Measurements from ENCODE around the gene HEYL.

HEYL gene

GRCh38 chr1:39683591-39684312 lies 44.3 kb upstream of the HEYL start:
- DNase-seq (ENCODE audit: low spot score), result no peak
- TF ChIP-seq, protein P1, sequence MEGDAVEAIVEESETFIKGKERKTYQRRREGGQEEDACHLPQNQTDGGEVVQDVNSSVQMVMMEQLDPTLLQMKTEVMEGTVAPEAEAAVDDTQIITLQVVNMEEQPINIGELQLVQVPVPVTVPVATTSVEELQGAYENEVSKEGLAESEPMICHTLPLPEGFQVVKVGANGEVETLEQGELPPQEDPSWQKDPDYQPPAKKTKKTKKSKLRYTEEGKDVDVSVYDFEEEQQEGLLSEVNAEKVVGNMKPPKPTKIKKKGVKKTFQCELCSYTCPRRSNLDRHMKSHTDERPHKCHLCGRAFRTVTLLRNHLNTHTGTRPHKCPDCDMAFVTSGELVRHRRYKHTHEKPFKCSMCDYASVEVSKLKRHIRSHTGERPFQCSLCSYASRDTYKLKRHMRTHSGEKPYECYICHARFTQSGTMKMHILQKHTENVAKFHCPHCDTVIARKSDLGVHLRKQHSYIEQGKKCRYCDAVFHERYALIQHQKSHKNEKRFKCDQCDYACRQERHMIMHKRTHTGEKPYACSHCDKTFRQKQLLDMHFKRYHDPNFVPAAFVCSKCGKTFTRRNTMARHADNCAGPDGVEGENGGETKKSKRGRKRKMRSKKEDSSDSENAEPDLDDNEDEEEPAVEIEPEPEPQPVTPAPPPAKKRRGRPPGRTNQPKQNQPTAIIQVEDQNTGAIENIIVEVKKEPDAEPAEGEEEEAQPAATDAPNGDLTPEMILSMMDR (IDR thresholded peaks at IDR 0.05; ENCODE audit: extremely low read depth, insufficient read depth, missing control alignments), result no peak
- in situ Hi-C loops (cut with MboI; ENCODE audit: low pct_unique_long_range_greater_than_20kb, low sequenced_read_pairs, unreplicated experiment), result no loop called here

DNA sequence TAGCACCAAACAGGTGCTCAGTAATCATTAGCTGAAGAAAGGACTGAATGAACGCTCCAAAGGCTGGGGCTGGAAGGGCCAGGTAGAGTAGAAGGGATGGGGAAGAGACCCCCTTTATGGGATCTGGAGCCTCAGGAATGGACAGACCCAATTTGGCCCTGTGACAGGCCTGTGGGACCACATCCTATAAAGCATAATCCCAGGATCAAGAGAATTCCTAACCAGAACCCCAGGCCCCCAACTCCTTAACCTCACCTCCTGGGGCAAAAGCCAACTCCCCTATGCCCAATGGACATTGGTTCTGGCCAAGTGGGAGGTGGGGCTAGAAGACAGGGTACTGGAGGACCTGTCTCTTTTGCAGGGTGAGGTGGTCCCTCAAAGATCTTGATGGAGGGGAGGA lies 42.6 kb upstream of the HEYL start:
- no peak for DNase-seq (ENCODE audit: low spot score)
- TF ChIP-seq, protein P1 (IDR thresholded peaks at IDR 0.05; ENCODE audit: extremely low read depth, insufficient read depth, missing control alignments), result no peak
- in situ Hi-C loops (cut with MboI; ENCODE audit: low pct_unique_long_range_greater_than_20kb, low sequenced_read_pairs, unreplicated experiment), result no loop called here

GRCh38 chr1:39681294-39681693 lies 41.9 kb upstream of the HEYL start:
- in situ Hi-C loops (cut with MboI; ENCODE audit: low pct_unique_long_range_greater_than_20kb, low sequenced_read_pairs, unreplicated experiment), result no loop called here

DNA sequence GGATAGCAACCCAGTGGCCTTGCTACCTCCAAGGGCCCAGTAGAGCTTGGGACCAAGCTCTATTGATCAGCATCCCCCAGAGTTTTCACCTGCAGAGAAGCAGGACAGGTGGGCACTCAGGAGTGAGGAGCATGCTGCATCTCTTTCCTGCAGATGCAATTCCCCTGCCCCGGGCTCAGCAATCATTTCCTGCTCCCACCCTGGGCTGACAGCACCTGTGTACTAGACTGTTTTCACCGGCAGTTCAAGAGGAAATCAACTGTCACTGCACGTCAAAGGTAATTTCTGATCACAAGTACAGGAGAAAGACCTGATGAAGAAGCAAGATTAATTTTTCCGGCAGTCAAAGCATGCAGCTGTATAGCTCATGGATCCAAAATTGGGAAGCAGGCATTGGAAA lies 41.3 kb upstream of the HEYL start:
- no peak for DNase-seq (ENCODE audit: low spot score)
- TF ChIP-seq, protein P1 (IDR thresholded peaks at IDR 0.05; ENCODE audit: extremely low read depth, insufficient read depth, missing control alignments), result no peak
- in situ Hi-C loops (cut with MboI; ENCODE audit: low pct_unique_long_range_greater_than_20kb, low sequenced_read_pairs, unreplicated experiment), result no loop called here

More at GRCh38 chr1:39681294-39681693, 41.9 kb upstream of the HEYL start:
- TF ChIP-seq, protein P1 (IDR thresholded peaks at IDR 0.05; ENCODE audit: extremely low read depth, insufficient read depth, missing control alignments), result no peak
- no peak for DNase-seq (ENCODE audit: low spot score)

DNA sequence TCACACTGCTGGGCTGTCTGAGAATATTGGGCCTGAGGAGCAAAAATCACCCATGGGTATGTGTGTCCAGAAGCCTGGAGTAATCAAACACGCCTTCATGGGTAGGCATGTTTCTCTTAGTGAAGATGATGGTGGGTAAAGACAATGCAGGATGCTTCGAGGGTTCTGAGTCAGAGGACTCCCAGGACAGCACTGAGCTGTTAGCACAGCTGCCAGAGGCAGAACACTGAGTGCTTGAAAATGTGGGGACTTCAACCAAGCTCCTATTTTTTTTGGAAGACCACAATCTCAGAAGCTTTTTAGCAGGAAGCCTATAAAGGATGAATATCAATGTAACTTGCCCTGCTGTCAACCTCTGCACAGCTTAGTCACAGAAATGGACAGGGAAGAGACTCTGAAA lies 40.4 kb upstream of the HEYL start:
- TF ChIP-seq, protein P1 (IDR thresholded peaks at IDR 0.05; ENCODE audit: extremely low read depth, insufficient read depth, missing control alignments), result no peak
- DNase-seq (ENCODE audit: low spot score), result no peak
- in situ Hi-C loops (cut with MboI; ENCODE audit: low pct_unique_long_range_greater_than_20kb, low sequenced_read_pairs, unreplicated experiment), result no loop called here

GRCh38 chr1:39678889-39679288 lies 39.4 kb upstream of the HEYL start:
- in situ Hi-C loops (cut with MboI; ENCODE audit: low pct_unique_long_range_greater_than_20kb, low sequenced_read_pairs, unreplicated experiment), result no loop called here
- TF ChIP-seq, protein P1 (IDR thresholded peaks at IDR 0.05; ENCODE audit: extremely low read depth, insufficient read depth, missing control alignments), result no peak
- DNase-seq (ENCODE audit: low spot score), result no peak
